Esophagus (tissue), 2 donors: ENCODE data around the gene METTL15. TPM values are rescaled to one million over a fixed set of nuclear protein-coding genes. Genes with fewer than 3 reads are reported as not detected.
"Not testable (repeated sequence)": the region's sequence is repeated elsewhere in the genome, so short reads cannot be mapped to it uniquely, and the experiment has no call there.

ENCODE experiments used
- H3K27ac ChIP-seq, 2 donors: one replicate each; pipeline ENCODE4 v1.5.1; 2013; ENCODE audit warnings: low read depth in 2 of 2, mild to moderate bottlenecking in 2 of 2, inconsistent platforms in 1 of 2, low read length in 1 of 2, moderate library complexity in 1 of 2
- H3K27me3 ChIP-seq, 2 donors: one replicate each; pipeline ENCODE4 v1.6.1; 2013; ENCODE audit warnings: low read length in 2 of 2, control low read depth in 1 of 2, mild to moderate bottlenecking in 1 of 2; ENCODE audit not compliant: insufficient read depth in 2 of 2, control insufficient read depth in 1 of 2
- H3K36me3 ChIP-seq, 2 donors: one replicate each; pipeline ENCODE4 v1.6.1; 2013; ENCODE audit warnings: low read length in 1 of 2; ENCODE audit not compliant: control insufficient read depth in 2 of 2, insufficient read depth in 2 of 2
- H3K4me1 ChIP-seq, 2 donors: one replicate each; pipeline ENCODE4 v1.6.1; 2013; ENCODE audit warnings: low read length in 1 of 2; ENCODE audit not compliant: control insufficient read depth in 2 of 2, insufficient read depth in 2 of 2
- H3K4me3 ChIP-seq, 2 donors: one replicate each; pipeline ENCODE4 v1.5.1; 2013; ENCODE audit warnings: low read length in 2 of 2, mild to moderate bottlenecking in 2 of 2, low read depth in 1 of 2, moderate library complexity in 1 of 2
- H3K9me3 ChIP-seq, 2 donors: one replicate each; pipeline ENCODE4 v1.6.1; 2013; ENCODE audit warnings: mild to moderate bottlenecking in 2 of 2, low read depth in 1 of 2, low read length in 1 of 2, moderate library complexity in 1 of 2; ENCODE audit not compliant: control insufficient read depth in 2 of 2, insufficient read depth in 1 of 2
- WGBS, 2 donors: extraction: QIAGEN DNeasy Blood & Tissue Kit; methylation state at CpG; one replicate each; pipeline ENCODE4 v1.1.7; 2013; 5-methylcytosine and 5-hydroxymethylcytosine counted together
- polyA plus RNA-seq, 2 donors: library from polyadenylated mRNA; stranded (reverse); fragments of 200-250 nt; gene quantifications; one replicate each; pipeline ENCODE4 v1.2.3, GENCODE V29; 2013
- donor health status: healthy with polysubstance abuse.
- donor health status: Bipolar disorder and iron deficiency.

METTL15 gene, protein sequence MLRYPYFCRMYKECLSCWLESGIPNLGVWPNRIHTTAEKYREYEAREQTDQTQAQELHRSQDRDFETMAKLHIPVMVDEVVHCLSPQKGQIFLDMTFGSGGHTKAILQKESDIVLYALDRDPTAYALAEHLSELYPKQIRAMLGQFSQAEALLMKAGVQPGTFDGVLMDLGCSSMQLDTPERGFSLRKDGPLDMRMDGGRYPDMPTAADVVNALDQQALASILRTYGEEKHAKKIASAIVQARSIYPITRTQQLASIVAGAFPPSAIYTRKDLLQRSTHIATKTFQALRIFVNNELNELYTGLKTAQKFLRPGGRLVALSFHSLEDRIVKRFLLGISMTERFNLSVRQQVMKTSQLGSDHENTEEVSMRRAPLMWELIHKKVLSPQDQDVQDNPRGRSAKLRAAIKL
- 1 to 10 TPM; 2.7 to 2.9 TPM for polyA plus RNA-seq

DNA sequence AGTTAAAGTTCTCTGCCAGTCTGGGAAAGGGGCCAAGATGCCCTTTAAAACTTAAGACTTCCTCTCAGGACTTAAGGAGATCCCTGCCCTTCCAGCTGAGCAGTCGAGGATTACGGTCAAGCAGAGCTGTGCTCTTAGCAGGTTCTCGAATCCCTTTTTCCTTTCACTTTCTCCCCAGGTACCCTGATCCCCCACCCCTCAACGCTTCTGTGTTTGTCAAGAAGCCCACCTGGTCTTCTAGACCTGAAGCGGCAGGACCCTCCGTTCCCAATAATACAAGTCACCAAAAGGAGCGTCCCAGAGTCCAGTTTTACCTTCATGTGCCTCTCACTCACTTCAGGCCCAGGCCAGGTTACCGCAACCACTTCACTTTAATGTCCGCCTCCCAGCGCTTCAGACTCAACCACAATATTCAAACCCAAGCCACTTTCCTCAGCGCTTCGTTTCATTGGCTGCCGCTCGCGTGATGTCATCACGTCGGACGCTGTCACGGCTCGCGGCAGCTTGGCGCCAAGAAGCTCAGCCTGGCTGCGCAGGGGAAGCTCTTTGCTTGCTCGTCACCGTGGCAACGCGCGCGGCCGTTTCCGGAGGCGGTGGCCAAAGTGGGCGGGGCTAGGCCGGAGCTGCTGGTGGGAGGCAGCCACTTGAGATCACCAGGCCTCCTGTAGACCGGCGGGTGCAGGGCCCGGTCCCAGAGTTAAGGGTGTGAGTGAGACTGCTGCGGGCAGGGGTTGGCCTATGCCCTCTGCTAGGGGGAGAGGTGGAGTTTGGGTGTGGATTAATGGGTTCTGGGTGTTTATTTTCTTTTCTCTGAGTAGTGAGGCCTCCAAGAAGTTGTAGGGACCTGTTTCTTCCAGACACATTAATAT is at the start of gene METTL15, which contains the start of gene KIF18A:
METTL15 (plus strand) TSS at position 639 of the 869 bp plus-strand sequence. CDS start 4,947 bp downstream, outside the sequence.
KIF18A (minus strand) TSS at position 407 of the 869 bp plus-strand sequence. CDS start 10,209 bp downstream, outside the sequence.
- Histone ChIP-seq H3K27me3 (no peaks in the 10 kb centered on the region), H3K9me3 (no peaks in the 10 kb centered on the region), H3K36me3 (no peaks in the 10 kb centered on the region), H3K27ac (peak within 1 kb of the TSS; percentile 85 to 94), H3K4me3 (peak within 1 kb of the TSS; percentile 62 to 88), H3K4me1 (no peaks in the 10 kb centered on the region)
- WGBS, 2 donors = 0% methylated on average over 38 of the region's 38 CpGs

DNA sequence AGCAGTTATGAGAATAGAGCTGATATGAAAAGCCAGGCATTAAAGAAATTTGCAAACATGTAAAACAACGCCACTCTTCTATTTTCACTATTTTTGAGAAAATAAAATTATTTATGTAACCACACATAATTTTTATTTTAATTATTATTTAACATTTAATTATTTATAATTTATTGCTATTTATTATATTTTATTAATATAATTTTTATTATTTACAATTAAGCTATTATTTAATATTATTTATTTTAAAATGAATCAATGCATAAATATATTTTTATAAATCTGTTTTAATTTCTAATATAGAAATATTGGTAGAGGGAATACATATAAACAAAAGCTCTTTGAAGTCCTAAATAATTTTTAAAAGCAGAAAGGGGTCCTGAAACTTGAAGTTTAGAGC is 36.9 kb upstream of the METTL15 start:
- Histone ChIP-seq H3K27ac (no peak overlapping the region), H3K27me3 (no peaks in the 10 kb centered on the region), H3K9me3 (no peaks in the 10 kb centered on the region), H3K4me3 (no peak overlapping the region), H3K4me1 (no peaks in the 10 kb centered on the region), H3K36me3 (no peaks in the 10 kb centered on the region)
- 97 to 100% methylated on average over 1 of the region's 1 CpG for WGBS, 2 donors

DNA sequence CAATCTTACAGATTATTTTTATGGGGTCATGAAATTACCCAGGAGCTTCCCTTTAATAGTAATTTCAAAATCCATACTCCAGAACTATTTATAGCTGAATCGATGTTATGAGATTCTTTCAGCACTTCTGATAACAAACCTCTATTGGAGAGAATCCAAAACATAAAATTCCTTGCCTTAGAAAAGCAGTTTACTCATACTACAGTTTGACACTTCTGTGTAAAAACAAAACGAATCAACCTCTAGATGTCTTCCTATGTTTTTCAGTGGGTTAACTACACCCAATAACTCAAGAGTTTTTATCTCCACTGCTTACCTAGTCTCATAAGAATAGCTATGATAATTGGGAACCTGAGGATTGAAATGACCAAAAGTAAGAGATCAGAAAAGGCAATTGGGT is 35.9 kb upstream of the METTL15 start:
- no peak overlapping the region for H3K27ac ChIP-seq
- no peaks in the 10 kb centered on the region for H3K36me3 ChIP-seq
- no peaks in the 10 kb centered on the region for H3K27me3 ChIP-seq
- no peaks in the 10 kb centered on the region for H3K9me3 ChIP-seq
- no peaks in the 10 kb centered on the region for H3K4me1 ChIP-seq
- WGBS, 2 donors = 39 to 63% methylated on average over 2 of the region's 2 CpGs
- H3K4me3 ChIP-seq = no peak overlapping the region

DNA sequence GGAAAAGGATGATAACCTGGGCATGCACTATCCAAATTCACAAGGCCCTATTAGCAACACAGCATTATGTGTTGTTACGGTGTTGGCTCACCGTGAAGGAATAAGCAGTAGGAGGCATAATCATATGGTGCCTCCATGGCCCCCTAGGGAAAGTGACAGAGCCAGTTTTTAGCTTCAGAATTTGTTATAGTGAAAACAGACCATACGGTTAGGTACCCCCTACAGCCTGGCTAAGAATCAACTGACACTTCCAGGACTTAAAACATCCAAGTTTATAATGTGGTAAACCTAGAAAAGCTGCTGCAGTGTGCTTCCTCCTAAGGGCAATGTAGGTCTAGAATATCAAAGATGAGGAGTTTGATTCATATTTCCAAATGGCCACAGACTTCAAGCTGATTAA is 30.7 kb upstream of the METTL15 start:
- no peak overlapping the region for H3K27ac ChIP-seq
- no peaks in the 10 kb centered on the region for H3K4me1 ChIP-seq
- no peaks in the 10 kb centered on the region for H3K36me3 ChIP-seq
- no peaks in the 10 kb centered on the region for H3K27me3 ChIP-seq
- WGBS, 2 donors = 93 to 95% methylated on average over 3 of the region's 3 CpGs
- H3K9me3 ChIP-seq = no peaks in the 10 kb centered on the region
- H3K4me3 ChIP-seq = no peak overlapping the region

DNA sequence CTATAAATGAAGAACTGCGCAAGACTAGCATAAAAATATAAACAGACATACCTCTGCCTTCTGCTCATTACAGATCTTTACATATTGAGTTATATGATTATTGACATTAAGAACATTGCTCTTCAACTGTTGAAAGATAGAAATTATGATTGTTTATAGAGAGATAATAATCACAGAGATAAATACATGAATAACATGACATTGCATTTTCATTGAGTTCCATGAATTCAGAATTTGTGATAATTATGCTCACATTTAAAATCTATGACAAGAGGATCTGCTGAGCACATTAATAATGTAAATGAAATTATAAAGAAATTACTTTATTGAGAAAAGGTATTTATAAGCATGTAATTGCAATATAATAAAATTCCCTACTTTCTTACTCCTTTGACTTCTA is 25.1 kb upstream of the METTL15 start:
- Histone ChIP-seq H3K9me3 (no peaks in the 10 kb centered on the region), H3K4me1 (no peaks in the 10 kb centered on the region), H3K27ac (no peak overlapping the region), H3K27me3 (no peaks in the 10 kb centered on the region), H3K4me3 (no peak overlapping the region), H3K36me3 (no peaks in the 10 kb centered on the region)
- WGBS, 2 donors = 97 to 98% methylated on average over 1 of the region's 1 CpG

DNA sequence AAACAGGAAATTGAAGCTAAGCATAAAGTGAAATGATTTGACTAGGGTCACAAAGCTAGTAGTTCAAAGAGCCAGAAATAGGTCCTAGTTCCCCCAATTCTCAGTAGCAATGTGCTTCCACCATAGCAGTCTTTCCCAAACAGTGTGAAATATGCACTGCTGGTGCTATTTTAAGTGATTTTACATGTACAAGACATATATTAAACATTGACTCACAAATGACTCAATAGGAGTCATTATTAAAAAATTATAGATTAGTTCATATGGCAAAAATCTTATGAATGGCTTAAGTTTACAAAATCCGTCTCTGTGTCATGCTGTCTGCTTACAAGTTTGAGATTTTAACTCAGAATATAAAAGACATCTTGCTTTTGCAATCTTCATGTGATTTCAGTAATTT is 21.6 kb upstream of the METTL15 start:
- no peak overlapping the region for H3K27ac ChIP-seq
- no peaks in the 10 kb centered on the region for H3K27me3 ChIP-seq
- no peaks in the 10 kb centered on the region for H3K4me1 ChIP-seq
- WGBS, 2 donors = 71 to 73% methylated on average over 1 of the region's 1 CpG
- no peaks in the 10 kb centered on the region for H3K36me3 ChIP-seq
- H3K4me3 ChIP-seq = no peak overlapping the region
- no peaks in the 10 kb centered on the region for H3K9me3 ChIP-seq

DNA sequence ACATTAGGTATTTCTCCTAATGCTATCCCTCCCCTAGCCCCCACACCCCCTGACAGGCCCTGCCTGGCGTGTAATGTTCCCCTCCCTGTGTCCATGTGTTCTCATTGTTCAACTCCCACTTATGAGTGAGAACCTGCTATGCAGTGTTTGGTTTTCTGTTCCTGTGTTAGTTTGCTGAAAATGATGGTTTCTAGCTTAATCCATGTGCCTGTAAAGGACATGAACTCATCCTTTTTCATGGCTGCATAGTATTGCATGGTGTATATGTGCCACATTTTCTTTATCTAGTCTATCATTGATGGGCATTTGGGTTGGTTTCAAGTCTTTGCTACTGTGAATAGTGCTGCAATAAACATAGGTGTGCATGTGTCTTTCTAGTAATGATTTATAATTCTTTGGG is 21.0 kb upstream of the METTL15 start:
- H3K4me1 ChIP-seq, H3K9me3 ChIP-seq, H3K4me3 ChIP-seq, H3K27ac ChIP-seq, H3K36me3 ChIP-seq, H3K27me3 ChIP-seq: not testable (repeated sequence)
- 90 to 95% methylated on average over 1 of the region's 1 CpG for WGBS, 2 donors

DNA sequence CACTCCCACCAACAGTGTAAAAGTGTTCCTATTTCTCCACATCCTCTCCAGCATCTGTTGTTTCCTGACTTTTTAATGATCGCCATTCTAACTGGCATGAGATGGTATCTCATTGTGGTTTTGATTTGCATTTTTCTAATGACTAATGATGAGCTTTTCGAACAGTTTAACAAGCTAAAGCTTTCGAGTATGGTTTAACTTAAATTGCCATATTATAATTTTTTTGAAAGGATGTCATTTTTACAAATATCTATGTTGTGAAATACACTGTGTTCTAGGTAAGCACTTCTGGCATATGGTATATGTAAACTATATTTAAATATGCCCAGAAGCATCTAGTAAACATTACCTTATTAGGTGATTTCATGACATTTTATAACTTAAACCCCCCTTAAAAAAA is 20.5 kb upstream of the METTL15 start:
- not testable (repeated sequence) for H3K4me1 ChIP-seq, H3K36me3 ChIP-seq, H3K27me3 ChIP-seq, H3K4me3 ChIP-seq, H3K9me3 ChIP-seq, H3K27ac ChIP-seq
- 92 to 95% methylated on average over 3 of the region's 3 CpGs for WGBS, 2 donors

DNA sequence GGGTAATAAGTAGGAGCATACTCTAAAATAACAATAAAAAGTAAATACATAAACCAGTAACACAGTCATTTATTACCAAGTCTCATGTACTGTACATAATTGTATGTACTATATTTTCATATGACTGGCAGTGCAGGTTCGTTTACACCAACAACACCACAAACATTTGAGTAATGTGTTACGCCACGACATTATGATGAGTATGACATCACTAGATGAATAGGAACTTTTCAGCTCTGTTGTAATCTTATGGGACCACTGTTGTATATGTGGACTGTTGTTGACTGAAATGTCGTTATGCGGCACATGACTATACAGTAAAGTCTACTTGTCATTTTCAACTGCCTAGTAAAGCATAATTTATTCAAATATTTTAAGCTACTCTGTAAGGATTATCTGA is 18.8 kb upstream of the METTL15 start:
- H3K4me3 ChIP-seq = no peak overlapping the region

More for the DNA sequence above, 18.8 kb upstream of the METTL15 start:
- Histone ChIP-seq H3K9me3 (no peaks in the 10 kb centered on the region), H3K36me3 (no peaks in the 10 kb centered on the region), H3K4me1 (no peaks in the 10 kb centered on the region), H3K27ac (no peak overlapping the region), H3K27me3 (no peaks in the 10 kb centered on the region)
- WGBS, 2 donors = 92 to 93% methylated on average over 5 of the region's 5 CpGs
